ACHN (cell line): ENCODE measurements around the gene CHTF18.
"Not testable (repeated sequence)": the region's sequence is repeated elsewhere in the genome, so short reads cannot be mapped to it uniquely, and the experiment has no call there.

ENCODE experiments used
- DNase-seq: peaks from one replicate; pipeline ENCODE4 v3.0.0-alpha.2; 2015
- in situ Hi-C: cut with HindIII; loops from 2 replicates; pipeline ENCODE4 v1.10.0; 2017; ENCODE audit warnings: low sequenced_read_pairs, low pct_ligation_motif_present, low pct_unique_long_range_greater_than_20kb

Gene CHTF18

DNA sequence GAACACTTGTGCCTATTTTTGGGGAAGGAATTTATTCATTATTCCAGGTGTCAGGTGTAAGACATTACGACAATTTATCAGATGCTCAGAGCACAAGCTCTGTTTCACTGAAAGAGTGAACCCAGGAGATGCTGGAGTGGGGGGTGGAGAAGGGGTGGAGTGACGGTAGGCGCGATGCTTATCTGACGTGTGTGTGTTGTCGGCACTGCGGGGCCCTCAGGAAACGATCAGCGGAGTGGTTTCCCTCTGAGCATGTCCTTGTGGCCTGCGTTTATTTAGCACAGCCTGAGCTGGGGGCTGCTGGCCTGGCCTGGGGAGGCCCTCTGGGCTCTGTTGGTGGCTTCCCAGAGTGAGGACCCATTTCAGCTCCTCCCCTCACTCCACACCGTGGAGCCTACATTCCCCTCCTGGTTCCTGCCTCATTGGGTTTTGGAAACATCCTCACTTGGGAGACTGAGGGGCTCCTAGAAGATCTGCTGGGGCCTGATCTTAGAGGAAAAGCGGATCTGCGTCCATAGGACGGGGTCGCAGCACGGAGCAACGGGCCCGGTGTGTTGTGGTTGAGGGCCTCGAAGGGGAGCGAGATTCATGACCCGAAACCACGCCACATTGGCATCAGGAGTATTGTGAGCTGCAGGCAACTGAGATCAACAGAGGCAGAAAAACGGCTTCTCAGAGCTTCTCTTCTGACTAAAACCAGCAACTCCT is 31.1 kb downstream of the CHTF18 start:
- in situ Hi-C loops, result no loop called here
- DNase-seq, result no peak

DNA sequence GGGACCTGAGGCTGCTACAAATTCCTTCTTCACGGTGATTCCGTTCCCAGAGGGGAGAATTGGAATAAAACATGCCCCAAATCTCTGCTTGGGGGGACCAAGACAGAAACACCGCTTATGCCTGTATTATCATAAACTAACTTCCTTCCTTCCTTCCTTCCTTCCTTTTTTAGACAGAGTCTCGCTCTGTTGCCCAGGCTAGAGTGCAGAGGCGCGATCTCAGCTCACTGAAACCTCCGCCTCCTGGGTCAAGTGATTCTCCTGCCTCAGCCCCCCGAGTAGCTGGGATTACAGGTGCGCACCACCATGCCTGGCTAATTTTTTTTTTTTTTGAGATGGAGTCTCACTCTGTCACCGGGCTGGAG is 31.6 kb downstream of the CHTF18 start:
- in situ Hi-C loops, DNase-seq: not testable (repeated sequence)

DNA sequence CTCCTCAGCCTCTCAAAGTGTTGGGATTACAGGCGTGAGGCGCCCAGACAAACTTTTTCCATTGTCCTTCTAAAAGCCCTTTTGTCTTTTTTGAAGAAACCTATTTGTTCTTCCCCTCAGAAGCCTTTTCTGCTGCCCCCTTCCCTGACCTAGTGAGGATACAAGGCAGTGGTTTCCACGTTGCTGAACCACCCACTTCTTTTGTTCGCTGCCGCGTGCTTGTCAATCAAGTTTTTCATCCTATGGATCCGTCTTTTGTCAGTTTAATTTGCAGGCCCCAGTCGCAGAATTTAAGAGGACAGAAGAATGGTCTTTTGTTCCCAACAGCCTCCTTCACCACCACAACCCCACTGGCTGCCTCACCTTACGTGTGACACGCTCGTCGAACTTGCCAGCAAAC is 32.3 kb downstream of the CHTF18 start:
- DNase-seq, result no peak
- in situ Hi-C loops, result no loop called here

DNA sequence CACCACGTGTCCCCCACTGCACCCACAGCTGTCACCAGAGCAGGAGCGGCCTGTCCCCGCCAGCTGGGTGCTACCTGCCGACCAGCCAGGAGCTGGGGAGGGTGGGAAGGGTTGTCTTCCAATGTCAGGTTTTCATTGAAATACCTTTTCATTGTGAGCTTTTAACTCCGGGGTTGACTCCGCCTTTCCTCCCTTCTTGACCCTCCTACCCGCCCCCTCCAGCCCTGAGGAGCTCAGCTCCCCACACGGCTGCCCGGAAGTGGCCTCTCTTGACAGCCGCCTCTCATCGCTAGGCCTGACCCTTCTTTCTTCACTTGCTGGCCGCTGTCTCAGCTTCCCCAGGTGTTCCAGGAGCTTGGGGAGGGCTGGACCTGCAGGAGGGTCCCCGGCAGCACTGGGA is 33.3 kb downstream of the CHTF18 start:
- in situ Hi-C loops, result no loop called here
- DNase-seq, result no peak

DNA sequence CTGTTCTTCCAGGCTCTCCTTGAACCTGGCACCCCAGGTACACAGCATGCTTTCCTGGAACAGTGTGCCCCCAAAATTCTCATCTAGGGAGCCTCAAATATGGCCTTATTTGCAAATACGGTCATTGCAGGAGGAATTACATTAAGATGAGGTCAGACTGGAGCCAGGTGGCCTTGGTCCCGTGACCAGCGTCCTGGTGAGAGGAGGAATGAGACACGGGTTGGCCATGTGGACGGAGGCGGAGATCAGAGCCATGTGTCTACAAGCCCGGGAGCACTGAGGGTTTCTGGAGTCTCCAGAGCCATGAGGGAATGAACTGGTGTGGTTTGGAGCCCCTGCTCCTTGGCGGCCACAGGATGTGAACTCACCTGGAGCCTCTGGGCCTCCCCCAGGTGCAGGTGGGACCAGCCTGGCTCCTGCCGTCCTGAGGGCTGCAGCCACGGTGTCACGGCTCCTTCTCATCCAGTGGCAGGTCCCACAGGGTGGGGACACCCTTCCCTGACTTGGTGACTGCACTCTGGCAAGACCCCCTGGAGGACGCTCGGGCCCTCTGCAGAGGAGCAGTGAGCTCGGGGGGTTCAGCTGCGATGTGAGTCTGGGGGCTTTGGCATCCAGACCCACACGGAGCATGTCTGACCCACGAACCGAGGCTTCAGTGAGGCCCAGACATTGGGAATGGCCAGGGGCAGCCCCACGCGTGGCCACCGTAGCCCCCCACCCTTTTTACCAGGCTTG is 33.9 kb downstream of the CHTF18 start:
- DNase-seq, result no peak
- in situ Hi-C loops, result no loop called here

DNA sequence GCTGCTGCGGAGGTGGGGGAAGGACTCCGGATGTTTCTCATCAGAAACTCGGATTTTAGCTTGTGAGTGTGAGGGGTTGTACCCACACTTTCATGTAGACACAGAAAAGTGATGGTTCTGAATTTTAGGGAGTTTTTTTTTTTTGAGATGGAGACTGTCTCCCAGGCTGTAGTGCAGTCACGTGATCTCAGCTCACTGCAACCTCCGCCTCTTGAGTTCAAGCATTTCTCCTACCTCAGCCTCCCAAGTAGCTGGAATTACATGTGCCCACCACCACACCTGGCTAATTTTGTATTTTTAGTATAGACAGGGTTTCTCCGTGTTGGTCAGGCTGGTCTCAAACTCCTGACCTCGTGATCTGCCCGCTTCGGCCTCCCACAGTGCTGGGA is 34.5 kb downstream of the CHTF18 start:
- DNase-seq, result no peak
- in situ Hi-C loops, result no loop called here

DNA sequence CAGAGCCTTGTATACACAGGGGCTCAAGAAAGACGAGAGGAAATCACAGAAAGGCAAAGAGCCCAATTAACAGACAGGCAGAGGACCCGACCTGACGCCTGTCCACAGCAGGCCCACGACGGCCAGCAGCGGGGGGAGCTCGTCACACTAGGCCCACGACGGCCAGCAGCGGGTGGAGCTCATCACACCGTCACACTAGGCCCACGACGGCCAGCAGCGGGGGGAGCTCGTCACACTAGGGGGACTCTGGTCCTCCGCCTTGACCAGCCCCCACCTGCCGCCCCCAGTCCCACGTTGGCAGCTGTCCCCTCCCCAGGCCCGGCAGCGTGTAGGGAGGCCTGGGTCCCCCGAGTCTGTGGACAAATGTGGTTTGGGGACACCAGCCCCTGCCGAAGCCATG is 35.8 kb downstream of the CHTF18 start:
- in situ Hi-C loops, result no loop called here
- no peak for DNase-seq

DNA sequence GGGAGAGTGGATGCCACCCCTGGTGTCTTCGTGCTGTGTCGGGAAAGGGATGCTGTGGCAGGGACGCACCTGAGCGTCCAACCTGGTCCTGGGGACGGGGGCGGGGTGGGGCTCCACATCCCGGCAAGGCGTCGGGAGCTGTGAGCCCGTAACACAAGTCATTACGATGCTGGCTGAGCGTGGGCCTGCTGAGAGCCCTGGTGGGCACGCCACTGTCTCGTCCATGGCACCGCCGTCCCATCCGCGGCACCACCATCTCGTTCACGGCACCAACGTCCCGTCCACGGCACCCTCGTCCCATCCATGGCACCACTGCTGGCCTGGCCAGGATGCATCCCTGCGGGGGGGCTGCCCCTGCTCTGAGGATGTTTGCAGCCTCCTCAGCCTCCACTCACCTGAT is 36.2 kb downstream of the CHTF18 start:
- in situ Hi-C loops, result no loop called here
- no peak for DNase-seq

DNA sequence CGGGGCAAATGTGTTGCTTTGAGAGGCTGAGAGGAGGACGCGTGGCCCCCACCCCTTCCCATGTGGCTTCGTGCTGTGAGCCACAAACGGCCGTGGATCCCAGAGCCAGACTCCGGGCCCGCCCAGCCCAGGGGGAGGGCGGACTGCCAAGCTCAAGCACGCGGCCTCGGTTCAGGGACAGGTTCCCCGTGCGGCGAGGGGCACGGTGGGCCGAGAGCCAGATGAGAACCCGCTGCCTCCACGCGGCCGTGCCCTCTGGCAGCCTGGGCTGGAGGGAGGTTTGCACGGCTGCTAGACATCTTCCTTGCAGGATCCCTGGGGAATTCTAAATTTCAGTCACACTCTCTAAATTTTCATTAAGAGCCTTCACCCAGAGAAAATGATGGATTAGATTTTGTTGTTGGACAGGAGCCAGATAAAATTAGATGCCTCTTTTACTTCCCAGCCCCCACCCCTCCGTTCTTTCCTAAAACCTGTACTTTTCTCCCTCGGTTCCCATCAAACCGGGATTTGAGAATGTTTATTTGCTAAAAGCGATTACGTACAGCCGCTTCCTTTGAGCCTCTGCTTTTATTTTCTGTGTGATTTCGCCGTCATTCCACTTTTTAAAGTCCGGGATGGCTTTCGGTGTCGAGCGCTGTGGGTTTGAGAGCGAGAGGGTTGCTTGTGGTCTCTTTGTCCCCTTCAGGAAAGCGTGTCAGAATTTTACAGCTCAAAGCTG is 37.1 kb downstream of the CHTF18 start:
- DNase-seq, result no peak
- in situ Hi-C loops, result loop anchor here (25.0 kb wide), 1 partner anchor 162 kb away; the partner anchor contains the start of gene SOX8

DNA sequence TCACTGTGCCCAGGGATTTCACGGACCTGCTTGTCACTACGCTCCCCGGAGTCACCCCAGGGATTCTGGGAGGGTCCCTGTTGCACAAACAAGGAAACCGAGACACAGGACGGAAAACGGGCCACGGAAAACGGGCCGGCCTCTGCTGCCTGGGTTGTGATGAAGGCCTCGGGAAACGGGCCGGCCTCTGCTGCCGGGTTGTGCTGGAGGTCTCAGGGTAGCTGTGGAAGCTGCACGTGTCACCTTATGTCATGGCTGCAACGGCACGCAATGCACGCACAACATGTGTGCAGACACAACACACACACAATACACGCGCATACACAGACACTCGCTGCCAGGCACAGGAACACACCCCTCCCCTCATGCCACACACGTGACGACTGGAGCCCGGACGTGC is 39.1 kb downstream of the CHTF18 start:
- no peak for DNase-seq
- in situ Hi-C loops, result loop anchor here (25.0 kb wide), 1 partner anchor 160 kb away; the partner anchor contains the start of gene SOX8

DNA sequence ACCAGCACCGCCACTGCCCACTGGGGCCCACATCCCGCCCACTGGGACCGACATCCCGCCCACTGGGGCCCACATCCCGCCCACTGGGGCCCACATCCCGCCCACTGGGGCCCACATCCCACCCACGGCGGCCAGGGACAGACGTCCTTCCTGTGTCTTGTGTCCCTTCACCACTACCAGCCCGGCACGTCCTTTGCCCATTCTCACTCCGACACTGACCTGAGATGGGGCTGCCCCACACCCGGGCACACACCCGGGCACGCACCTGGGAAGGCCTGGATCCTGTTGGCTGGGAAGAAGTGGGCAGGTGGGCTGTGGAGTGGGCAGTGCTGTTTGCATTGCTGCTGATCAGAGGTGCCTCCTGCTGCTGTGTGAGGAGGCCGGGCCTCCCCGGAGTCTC is 40.5 kb downstream of the CHTF18 start:
- in situ Hi-C loops, result loop anchor here (25.0 kb wide), 1 partner anchor 158 kb away; the partner anchor contains the start of gene SOX8
- no peak for DNase-seq

DNA sequence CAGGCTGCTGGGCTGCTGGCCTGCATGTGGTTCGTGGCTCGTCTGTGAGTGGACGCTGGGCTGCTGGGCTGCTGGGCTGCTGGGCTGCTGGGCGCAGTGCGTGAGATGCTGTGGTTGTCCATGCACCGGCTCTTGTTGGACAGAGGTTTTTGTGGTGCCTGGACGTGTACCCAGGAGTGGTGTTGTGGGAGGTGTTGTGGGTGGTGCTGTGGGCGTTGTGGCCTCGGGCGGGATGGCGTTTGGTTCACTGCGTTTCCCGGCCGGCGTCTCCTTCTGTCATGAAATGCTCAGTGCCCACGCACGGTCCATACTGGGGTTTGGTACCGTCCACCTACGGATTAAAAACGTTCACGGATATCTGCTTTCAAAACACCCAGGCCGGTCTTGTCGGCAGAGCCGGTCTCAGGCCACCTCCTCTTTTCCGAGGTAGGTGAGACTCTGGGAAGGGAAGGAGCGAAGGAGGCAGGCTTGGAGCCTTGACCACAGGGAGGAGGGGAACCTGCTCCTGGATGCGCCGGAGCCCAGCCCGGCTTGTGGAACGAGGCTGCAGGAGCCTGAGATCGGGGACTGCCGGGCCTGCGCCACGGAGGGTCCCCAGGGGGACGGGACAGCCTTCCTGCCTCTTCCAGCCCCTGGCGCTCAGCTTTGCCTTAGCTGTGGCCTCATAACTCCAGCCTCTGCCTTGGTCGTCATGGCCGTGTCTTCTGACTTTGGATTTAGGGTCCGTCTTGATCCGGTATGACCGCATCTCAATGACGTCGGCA is 41.9 kb downstream of the CHTF18 start:
- no peak for DNase-seq
- in situ Hi-C loops, result loop anchor here (25.0 kb wide), 1 partner anchor 157 kb away; the partner anchor contains the start of gene SOX8

DNA sequence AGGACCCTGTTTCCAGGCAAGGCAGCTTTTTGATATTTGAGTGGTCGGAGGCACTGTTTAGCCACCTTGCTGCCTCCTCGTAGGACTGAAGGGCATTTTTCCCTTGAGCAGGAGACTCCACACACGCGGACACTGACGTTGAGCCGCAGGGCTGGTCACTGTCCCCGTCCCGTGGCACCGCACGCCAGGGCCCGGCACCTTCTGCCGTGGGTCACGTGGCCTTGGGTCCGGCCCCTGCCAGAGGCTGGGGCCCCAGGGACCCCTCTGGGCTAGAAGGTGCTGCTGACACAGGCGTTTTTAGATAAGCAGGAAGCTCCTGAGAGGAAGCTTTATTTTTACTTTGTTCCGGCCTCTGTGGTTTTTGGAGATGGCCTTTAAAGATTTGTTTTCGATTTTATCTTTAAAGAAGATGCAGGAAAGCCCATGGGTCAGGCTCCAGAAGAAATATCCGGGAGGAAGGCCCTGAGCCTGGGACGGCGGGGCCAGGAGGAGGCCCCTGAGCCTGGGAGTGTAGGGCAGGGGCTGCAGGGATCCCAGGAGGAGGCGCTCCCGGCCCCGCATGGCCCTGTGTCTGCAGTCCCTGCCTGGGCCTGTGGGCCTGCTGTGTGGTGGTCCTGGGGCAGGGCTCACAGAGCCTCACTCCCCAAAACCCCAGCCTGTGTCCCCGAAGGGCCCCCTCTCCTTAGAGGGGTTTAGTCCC is 42.6 kb downstream of the CHTF18 start:
- no peak for DNase-seq
- in situ Hi-C loops, result loop anchor here (25.0 kb wide), 1 partner anchor 156 kb away; the partner anchor contains the start of gene SOX8

DNA sequence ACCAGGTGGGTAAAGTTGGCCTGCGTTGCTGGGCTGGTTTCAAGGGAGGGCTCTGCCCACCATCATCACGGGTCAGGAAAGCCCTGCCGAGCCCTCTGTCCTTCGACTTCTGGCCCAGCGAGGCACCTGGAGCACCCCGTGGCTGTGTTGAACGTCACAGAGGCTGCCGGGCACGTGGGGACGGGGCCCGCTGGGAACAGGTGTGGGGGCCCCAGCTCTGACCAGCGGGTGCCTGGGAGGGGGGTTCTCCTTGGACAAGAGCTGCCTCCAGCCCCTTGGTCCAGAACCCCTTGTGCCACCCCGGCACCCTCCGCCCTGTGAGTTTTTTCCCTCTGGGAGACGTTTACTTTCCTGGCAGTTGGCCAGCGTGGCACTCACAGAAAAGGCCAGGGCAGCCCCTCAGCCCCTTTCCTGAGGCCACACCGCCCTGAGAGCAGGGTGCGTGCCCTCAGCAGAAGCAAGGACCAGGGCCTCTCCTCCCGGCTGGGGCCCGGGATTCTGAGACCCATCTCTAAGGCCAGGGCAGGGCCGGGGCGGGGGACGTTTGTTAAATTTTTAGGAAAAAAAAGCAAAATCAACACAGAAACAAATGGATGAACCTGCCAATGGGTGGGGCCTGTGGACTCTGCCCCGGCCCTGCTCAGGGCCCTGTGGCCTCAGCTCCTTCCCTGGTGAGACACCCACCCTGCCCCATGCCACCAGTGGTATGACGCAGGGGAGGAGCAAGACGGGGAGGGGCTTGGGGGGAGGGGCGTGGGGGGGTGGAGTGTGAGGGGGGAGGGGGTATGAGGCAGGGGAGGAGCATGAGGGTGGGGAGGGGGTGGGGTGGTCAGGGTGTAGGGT is 43.4 kb downstream of the CHTF18 start:
- no peak for DNase-seq
- in situ Hi-C loops, result loop anchor here (25.0 kb wide), 1 partner anchor 156 kb away; the partner anchor contains the start of gene SOX8

DNA sequence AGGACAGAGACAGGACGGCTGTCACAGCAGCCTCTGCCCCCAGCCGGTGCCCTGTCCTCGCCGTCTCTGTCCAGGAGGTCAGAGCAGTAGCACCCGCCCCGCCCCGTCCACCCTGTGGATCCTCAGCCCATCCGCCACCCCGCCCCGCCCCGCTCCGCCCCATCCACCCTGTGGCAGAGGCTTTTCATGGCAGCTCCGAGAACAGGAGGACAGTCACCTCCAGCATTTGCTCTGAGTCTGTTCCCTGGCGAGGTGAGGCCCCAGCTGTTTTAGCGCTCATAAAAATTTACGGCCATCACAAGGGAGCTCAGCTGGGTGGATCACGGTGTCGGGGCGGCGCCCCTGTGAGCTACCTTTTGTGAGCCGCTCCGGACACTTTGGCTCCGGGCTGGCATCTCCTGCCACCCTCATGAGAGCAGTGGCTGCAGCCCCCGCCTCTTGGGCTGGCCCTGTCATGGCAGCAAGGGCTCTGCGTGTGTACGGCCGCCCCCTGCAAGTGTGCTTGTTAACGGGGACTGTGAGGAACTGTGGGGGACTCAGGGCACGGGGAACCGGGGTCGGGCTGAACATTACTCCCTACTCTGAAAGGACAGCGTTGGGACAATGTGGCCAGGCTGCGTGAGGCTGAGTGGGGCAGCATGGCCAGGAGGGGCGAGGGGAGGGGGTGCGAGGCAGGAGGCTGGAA is 44.4 kb downstream of the CHTF18 start:
- DNase-seq, result no peak
- in situ Hi-C loops, result loop anchor here (25.0 kb wide), 1 partner anchor 155 kb away; the partner anchor contains the start of gene SOX8

DNA sequence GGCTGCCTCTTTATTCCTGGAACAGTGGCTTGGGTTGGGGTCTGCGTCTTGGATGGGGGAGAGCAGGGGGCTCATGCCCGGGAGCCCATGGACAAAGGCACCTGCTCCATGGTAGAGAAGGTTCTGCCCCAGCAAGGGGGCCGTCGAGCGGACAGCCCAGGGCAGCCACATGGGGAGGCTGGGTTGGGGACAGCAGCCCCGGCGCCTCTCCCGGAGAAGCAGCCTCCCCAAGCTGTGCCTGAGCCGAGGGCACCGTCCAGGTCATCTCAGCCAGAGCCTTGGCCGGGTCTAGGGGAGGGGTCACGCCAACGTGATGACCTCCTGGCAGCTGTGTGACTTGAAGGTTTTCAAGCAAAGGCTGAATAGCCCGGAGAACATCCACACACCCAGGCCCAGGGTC is 45.0 kb downstream of the CHTF18 start:
- in situ Hi-C loops, result loop anchor here (25.0 kb wide), 1 partner anchor 154 kb away; the partner anchor contains the start of gene SOX8

More for the DNA sequence above, 45.0 kb downstream of the CHTF18 start:
- no peak for DNase-seq
